Measurements from ENCODE around the gene NUP205.

GRCh38 chr7:135597181-135597925 is 39.6 kb downstream of the NUP205 start:
- no peak for TF ChIP-seq CTCF (IDR thresholded peaks at IDR 0.05)
- TF ChIP-seq POLR2A (IDR thresholded peaks at IDR 0.05), result no peak
- no peak for TF ChIP-seq EP300 (IDR thresholded peaks at IDR 0.05)
